PC-9 (cell line): ENCODE measurements around the gene CTLA4.

Source experiments
- CTCF ChIP-seq: fragments of 200-600 bp; sonication (generic); conservative IDR thresholded peaks from 2 replicates; pipeline ENCODE4 v1.6.1; 2017; ENCODE audit warnings: mixed run types, antibody characterized with exemption, mild to moderate bottlenecking, moderate library complexity
- EZH2 ChIP-seq: fragments of 200-600 bp; sonication (generic); IDR thresholded peaks from 2 replicates; pipeline ENCODE4 v1.8.0; 2017; ENCODE audit warnings: antibody characterized with exemption, low read depth

- TF ChIP-seq CTCF (no peak), EZH2 (no peak)
These were observed 48.0 kb upstream of the CTLA4 start for GRCh38 chr2:203819434-203820133.
